Endothelial cell of umbilical vein (primary cell): ENCODE data around the gene TTLL12. TPM values are rescaled to one million over a fixed set of nuclear protein-coding genes. Genes with fewer than 3 reads are reported as not detected.

ENCODE experiments used
- BruUV-seq: library from RNA; stranded (reverse); fragments of 400-500 nt; replicated peaks from 2 replicates; lab custom pipeline; 2021; lab: Mats Ljungman, UMichigan
- CTCF ChIA-PET: fragments of 300-600, 350-600 bp; sonication (Branson Sonifier 250); formaldehyde crosslinking; loops from one replicate; lab custom pipeline; 2021; ENCODE audit warnings: antibody characterized with exemption, inconsistent platforms; lab: Charles Lee
- POLR2A ChIA-PET: fragments of 300-600, 350-600 bp; sonication (Branson Sonifier 250); formaldehyde crosslinking; loops from one replicate; lab custom pipeline; 2021; ENCODE audit warnings: antibody characterized with exemption, inconsistent platforms; lab: Charles Lee
- DNase-seq: peaks from one replicate; pipeline ENCODE4 v3.0.0-alpha.2; 2011; ENCODE audit warnings: low read depth, low spot score
- FAIRE-seq: peaks from 2 replicates; lab custom pipeline; 2011; peaks lifted over from hg19 to GRCh38; lab: Jason Lieb, UNC
- H2AFZ ChIP-seq: 2 replicates; pipeline ENCODE4 v1.6.0; 2012; ENCODE audit warnings: low read depth, low read length, control low read depth, inconsistent platforms
- H3K27ac ChIP-seq: 2 replicates; pipeline ENCODE4 v1.5.1; 2011; ENCODE audit warnings: low read depth, mild to moderate bottlenecking, control low read depth, low read length, moderate library complexity; ENCODE audit not compliant: insufficient read depth
- H3K27me3 ChIP-seq, 2 experiments: 2 replicates each; pipeline versions ENCODE4 v1.6.0 to v1.6.1; 2011; ENCODE audit warnings: low read length in 2 of 2, mixed read lengths in 1 of 2; ENCODE audit not compliant: control insufficient read depth in 2 of 2, insufficient read depth in 2 of 2
- H3K36me3 ChIP-seq, 2 experiments: 2 replicates in 1 of 2; 3 replicates in 1 of 2; pipeline ENCODE4 v1.5.1; 2011; ENCODE audit warnings: low read length in 2 of 2, mild to moderate bottlenecking in 1 of 2, moderate library complexity in 1 of 2; ENCODE audit not compliant: control insufficient read depth in 2 of 2, insufficient read depth in 2 of 2; ENCODE audit errors: extremely low read depth in 1 of 2
- H3K4me1 ChIP-seq: 3 replicates; pipeline ENCODE4 v1.5.1; 2011; ENCODE audit warnings: mild to moderate bottlenecking, low read length; ENCODE audit not compliant: control insufficient read depth, insufficient read depth; ENCODE audit errors: extremely low read depth
- H3K4me2 ChIP-seq: 2 replicates; pipeline ENCODE4 v1.6.1; 2011; ENCODE audit warnings: low read length, control low read depth, mixed read lengths; ENCODE audit not compliant: insufficient read depth
- H3K4me3 ChIP-seq, 3 experiments: fragments of 200-600 bp in 1 of 3; sonication (generic), shearing (Covaris generic) in 1 of 3; replicated peaks in 1 of 3; 2 replicates each; pipeline ENCODE4 v1.5.1; 2011 to 2016; ENCODE audit warnings: control low read depth in 3 of 3, low read length in 3 of 3, mild to moderate bottlenecking in 2 of 3, inconsistent platforms in 1 of 3, low read depth in 1 of 3, moderate library complexity in 1 of 3; ENCODE audit not compliant: insufficient read depth in 1 of 3
- H3K79me2 ChIP-seq: 2 replicates; pipeline ENCODE4 v1.6.0; 2012; ENCODE audit warnings: low read length, inconsistent platforms; ENCODE audit not compliant: control insufficient read depth, insufficient read depth
- H3K9ac ChIP-seq: replicated peaks from 2 replicates; pipeline ENCODE3; 2011; ENCODE audit warnings: low read length, control low read depth; ENCODE audit not compliant: insufficient read depth; ENCODE audit errors: extremely low read depth
- H3K9me1 ChIP-seq: replicated peaks from 3 replicates; pipeline ENCODE4 v1.6.0; 2011; ENCODE audit warnings: mild to moderate bottlenecking, low read length; ENCODE audit not compliant: control insufficient read depth, insufficient read depth; ENCODE audit errors: extremely low read depth
- H3K9me3 ChIP-seq: replicated peaks from 2 replicates; pipeline ENCODE4 v1.5.1; 2012; ENCODE audit warnings: low read length, inconsistent platforms; ENCODE audit not compliant: control insufficient read depth, insufficient read depth
- H4K20me1 ChIP-seq: replicated peaks from 2 replicates; pipeline ENCODE3; 2011; ENCODE audit warnings: mild to moderate bottlenecking, low read length; ENCODE audit not compliant: control insufficient read depth, insufficient read depth; ENCODE audit errors: extremely low read depth
- EZH2 ChIP-seq: IDR thresholded peaks from 2 replicates; pipeline ENCODE4 v1.6.1; 2012; ENCODE audit warnings: borderline replicate concordance, low read depth, mild to moderate bottlenecking, moderate library complexity, low read length, inconsistent platforms; ENCODE audit not compliant: severe bottlenecking
- FOS ChIP-seq: IDR thresholded peaks from 2 replicates; pipeline ENCODE4 v1.6.1; 2011; ENCODE audit warnings: mild to moderate bottlenecking, low read length, moderate library complexity, borderline replicate concordance; ENCODE audit not compliant: insufficient read depth
- GATA2 ChIP-seq: IDR thresholded peaks from 2 replicates; pipeline ENCODE4 v1.7.0; 2011; ENCODE audit warnings: low read depth, mild to moderate bottlenecking, moderate library complexity, mixed read lengths, low read length; ENCODE audit not compliant: insufficient read length, insufficient read depth
- JUN ChIP-seq: IDR thresholded peaks from 2 replicates; pipeline ENCODE4 v1.6.1; 2011; ENCODE audit warnings: borderline replicate concordance, low read depth; ENCODE audit not compliant: insufficient read length, insufficient read depth
- MYC ChIP-seq: IDR thresholded peaks from one replicate; pipeline ENCODE4 v1.6.1; 2011; ENCODE audit warnings: mild to moderate bottlenecking, low read depth, low read length
- POLR2A ChIP-seq: IDR thresholded peaks from 2 replicates; pipeline ENCODE4 v1.6.1; 2012; ENCODE audit warnings: low read depth, mild to moderate bottlenecking, control low read depth, low read length
- POLR2AphosphoS5 ChIP-seq: IDR thresholded peaks from 2 replicates; pipeline ENCODE4 v1.6.1; 2012; ENCODE audit warnings: low read depth, mild to moderate bottlenecking, control low read depth, low read length, moderate library complexity; ENCODE audit not compliant: insufficient read depth
- dilution Hi-C: fragments of 300-500 bp; cut with MboI; formaldehyde crosslinking; loops from one replicate; pipeline ENCODE4 v1.15.0; 2019; ENCODE audit warnings: low sequenced_read_pairs; ENCODE audit not compliant: extremely low pct_ligation_motif_present
- intact Hi-C: fragments of 100-400 bp; cut with micrococcal nuclease; formaldehyde crosslinking; loops from one replicate; pipeline ENCODE4 v1.10.0; 2022
- polyA plus RNA-seq, 4 experiments: library from polyadenylated mRNA; depleted of rRNA in 3 of 4; stranded (reverse) in 3 of 4; unstranded in 1 of 4; fragments of >200 nt; gene quantifications; 2 replicates each; pipeline versions ENCODE4 v1.2.1 to v1.2.3, GENCODE V29; 2011 to 2012; ENCODE audit warnings: missing spikeins in 1 of 4
- total RNA-seq: library from RNA; stranded (reverse); gene quantifications from 2 replicates; pipeline ENCODE4 v1.2.3, GENCODE V29; 2021
- TF ChIP-seq, protein P1 (sequence below), 2 donors: IDR thresholded peaks; 1 replicate in 1 of 2; 2 replicates in 1 of 2; pipeline ENCODE4 v1.5.1; 2011; ENCODE audit warnings: low read length in 2 of 2, mild to moderate bottlenecking in 2 of 2, moderate library complexity in 2 of 2, control low read depth in 1 of 2, inconsistent platforms in 1 of 2, low read depth in 1 of 2; ENCODE audit not compliant: insufficient read depth in 1 of 2; ENCODE audit errors: extremely low read depth in 1 of 2
- TF ChIP-seq, protein P2 (sequence below): IDR thresholded peaks from 2 replicates; pipeline ENCODE4 v1.6.1; 2011; ENCODE audit not compliant: insufficient read depth, insufficient read length

TTLL12 gene
- total and polyA plus RNA-seq, 2 donors (not counting 3 experiments of a cell fraction or from before 2014, with no cell fraction given) = 26.2 to 36.5 TPM

DNA sequence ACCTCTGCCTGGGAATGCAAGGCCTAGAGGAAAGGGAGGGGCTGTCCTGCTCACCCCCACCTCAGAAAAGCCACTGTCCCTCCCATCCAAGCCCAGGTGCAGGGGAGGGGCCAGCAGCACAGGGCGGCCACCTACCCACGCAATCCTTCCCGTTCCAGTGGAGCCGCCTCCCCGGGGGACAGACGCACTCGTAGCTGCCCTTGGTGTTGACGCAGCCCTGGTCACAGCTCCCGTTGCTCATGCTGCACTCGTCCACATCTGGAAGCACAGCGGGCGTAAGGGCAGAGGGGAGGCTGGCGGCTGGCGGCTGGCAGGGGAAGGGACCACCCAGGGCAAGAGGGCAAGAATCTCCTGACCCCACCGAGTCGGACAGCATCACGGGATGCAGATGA lies 40.3 kb upstream of the TTLL12 start:
- no peak overlapping the region for H3K4me2 ChIP-seq
- POLR2A ChIA-PET = no interaction called here
- BruUV-seq = no TSS peak
- H3K9me3 ChIP-seq = no peaks in the 10 kb centered on the region
- H4K20me1 ChIP-seq = no peaks in the 10 kb centered on the region
- no peak overlapping the region for H3K4me3 ChIP-seq
- CTCF ChIA-PET = interaction anchor here (1.3 to 7.7 kb wide), 8 partner anchors 23 to 448 kb away, joined by 3 to 89 read pairs (median 10); partner anchors contain the start of genes BIK and TTLL12
- H3K9me1 ChIP-seq = no peaks in the 10 kb centered on the region
- no peak for TF ChIP-seq GATA2
- TF ChIP-seq, protein P1, sequence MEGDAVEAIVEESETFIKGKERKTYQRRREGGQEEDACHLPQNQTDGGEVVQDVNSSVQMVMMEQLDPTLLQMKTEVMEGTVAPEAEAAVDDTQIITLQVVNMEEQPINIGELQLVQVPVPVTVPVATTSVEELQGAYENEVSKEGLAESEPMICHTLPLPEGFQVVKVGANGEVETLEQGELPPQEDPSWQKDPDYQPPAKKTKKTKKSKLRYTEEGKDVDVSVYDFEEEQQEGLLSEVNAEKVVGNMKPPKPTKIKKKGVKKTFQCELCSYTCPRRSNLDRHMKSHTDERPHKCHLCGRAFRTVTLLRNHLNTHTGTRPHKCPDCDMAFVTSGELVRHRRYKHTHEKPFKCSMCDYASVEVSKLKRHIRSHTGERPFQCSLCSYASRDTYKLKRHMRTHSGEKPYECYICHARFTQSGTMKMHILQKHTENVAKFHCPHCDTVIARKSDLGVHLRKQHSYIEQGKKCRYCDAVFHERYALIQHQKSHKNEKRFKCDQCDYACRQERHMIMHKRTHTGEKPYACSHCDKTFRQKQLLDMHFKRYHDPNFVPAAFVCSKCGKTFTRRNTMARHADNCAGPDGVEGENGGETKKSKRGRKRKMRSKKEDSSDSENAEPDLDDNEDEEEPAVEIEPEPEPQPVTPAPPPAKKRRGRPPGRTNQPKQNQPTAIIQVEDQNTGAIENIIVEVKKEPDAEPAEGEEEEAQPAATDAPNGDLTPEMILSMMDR (IDR thresholded peaks at IDR 0.05; ENCODE audit: extremely low read depth in 1 of 2, insufficient read depth in 1 of 2, low read depth in 1 of 2, low read length in 2 of 2) = no peak
- no peak for TF ChIP-seq MYC
- no peak for TF ChIP-seq FOS
- TF ChIP-seq POLR2AphosphoS5 = no peak
- TF ChIP-seq, protein P2, sequence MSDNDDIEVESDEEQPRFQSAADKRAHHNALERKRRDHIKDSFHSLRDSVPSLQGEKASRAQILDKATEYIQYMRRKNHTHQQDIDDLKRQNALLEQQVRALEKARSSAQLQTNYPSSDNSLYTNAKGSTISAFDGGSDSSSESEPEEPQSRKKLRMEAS = no peak
- no peak for TF ChIP-seq EZH2
- no peak for TF ChIP-seq POLR2A
- TF ChIP-seq JUN = no peak
- H3K4me1 ChIP-seq = no peaks in the 10 kb centered on the region
- no peaks in the 10 kb centered on the region for H3K79me2 ChIP-seq
- no peak overlapping the region for H3K9ac ChIP-seq
- DNase-seq (no peak), FAIRE-seq (no peak)
- no peak overlapping the region for H2AFZ ChIP-seq
- intact Hi-C loops = no loop called here
- H3K36me3 ChIP-seq = no peaks in the 10 kb centered on the region
- dilution Hi-C loops = no loop called here
- H3K27ac ChIP-seq = no peak overlapping the region
- no peaks in the 10 kb centered on the region for H3K27me3 ChIP-seq
